RWPE1 (cell line): ENCODE measurements around the gene MTUS2.

Source experiments
- CTCF ChIA-PET: fragments of 350-600 bp; sonication (Branson Sonifier 250); formaldehyde crosslinking; extraction: SDS; loops from one replicate; lab custom pipeline; 2021; lab: Yijun Ruan, JAX
- POLR2A ChIA-PET: fragments of 400-600 bp; formaldehyde crosslinking; extraction: SDS; loops from one replicate; lab custom pipeline; 2020; ENCODE audit warnings: antibody characterized with exemption; ENCODE audit not compliant: low non-redundant PET; lab: Yijun Ruan, JAX
- DNase-seq: peaks from one replicate; pipeline ENCODE4 v3.0.0; 2012; ENCODE audit warnings: low spot score
- H3K27ac ChIP-seq: fragments of 450-650 bp; 2 replicates; pipeline ENCODE4 v1.5.1; 2017
- CTCF ChIP-seq: fragments of 450-650 bp; conservative IDR thresholded peaks from 2 replicates; pipeline ENCODE4 v1.5.1; 2017; ENCODE audit warnings: low read depth, mild to moderate bottlenecking

Gene MTUS2

DNA sequence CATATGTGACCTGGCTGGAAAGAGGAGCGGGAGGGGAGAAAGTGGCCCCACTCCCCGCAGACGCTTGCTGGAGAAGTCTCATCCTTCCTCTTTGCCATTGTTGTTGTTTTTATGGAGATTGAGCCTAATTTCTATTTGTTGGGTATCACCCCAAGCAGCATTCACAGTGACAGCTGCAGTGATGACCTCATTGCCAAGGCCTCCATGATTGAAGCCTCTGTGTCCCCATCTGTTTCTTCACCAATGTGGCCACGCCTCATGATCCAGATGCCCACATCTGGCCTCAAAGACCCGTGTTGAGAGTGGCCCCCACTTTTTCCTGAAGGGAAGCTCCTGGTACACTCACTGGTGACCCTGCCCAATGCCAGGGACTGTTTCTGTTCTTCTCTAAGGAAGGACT is 621.2 kb downstream of the MTUS2 start:
- no peak for DNase-seq
- no peak for TF ChIP-seq CTCF
- ChIA-PET POLR2A (no interaction called here), CTCF (no interaction called here)
- no peak overlapping the region for H3K27ac ChIP-seq

GRCh38 chr13:29446016-29446415 is 625.9 kb downstream of the MTUS2 start:
- no peak overlapping the region for H3K27ac ChIP-seq
- POLR2A ChIA-PET: no interaction called here
- CTCF ChIA-PET: no interaction called here
- DNase-seq: no peak
- TF ChIP-seq CTCF: no peak

DNA sequence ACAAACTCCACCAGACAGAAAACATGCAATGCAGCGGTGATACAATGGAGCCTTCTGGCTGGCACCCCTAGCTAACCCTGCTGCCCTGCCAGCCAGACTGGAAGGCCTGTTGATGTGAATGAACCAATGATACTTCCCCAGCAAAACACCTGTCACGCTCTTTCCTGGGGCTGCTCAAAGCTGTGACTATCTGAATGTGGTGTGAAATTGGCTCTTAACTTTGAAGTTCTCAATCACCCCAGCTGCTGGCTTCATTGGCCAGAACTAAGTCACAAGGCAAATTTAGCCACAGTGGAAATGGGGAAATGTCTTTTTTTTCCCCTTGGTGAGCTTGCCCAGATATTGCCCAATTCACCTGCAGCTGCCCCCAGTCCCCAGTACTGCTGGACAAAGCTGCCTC is 628.0 kb downstream of the MTUS2 start:
- POLR2A ChIA-PET: no interaction called here
- H3K27ac ChIP-seq: no peak overlapping the region
- CTCF ChIA-PET: interaction anchor here (0.6 kb wide), 1 partner anchor 55 kb away, joined by 7 read pairs; no protein-coding TSS in a partner anchor
- TF ChIP-seq CTCF: no peak
- DNase-seq: no peak

DNA sequence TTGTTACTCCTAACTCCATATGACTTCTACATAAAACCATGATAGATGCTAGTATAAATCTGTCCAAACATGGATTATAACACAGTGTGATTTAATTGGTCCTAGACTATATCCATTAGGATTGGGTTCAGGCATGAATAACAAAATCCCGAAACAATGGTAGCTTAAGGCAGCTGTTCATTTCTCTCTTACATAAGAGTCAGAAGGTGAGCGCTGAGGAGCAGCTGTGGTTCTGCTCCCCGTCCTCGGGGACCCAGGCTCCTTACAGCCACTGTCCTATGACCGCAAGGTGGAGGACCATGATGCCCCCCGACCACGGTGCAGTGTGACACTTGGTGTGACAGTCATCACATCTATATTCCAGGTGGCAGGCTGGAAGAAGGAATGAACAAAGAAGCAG is 629.6 kb downstream of the MTUS2 start:
- ChIA-PET POLR2A (no interaction called here), CTCF (no interaction called here)
- no peak for TF ChIP-seq CTCF
- no peak overlapping the region for H3K27ac ChIP-seq
- no peak for DNase-seq

DNA sequence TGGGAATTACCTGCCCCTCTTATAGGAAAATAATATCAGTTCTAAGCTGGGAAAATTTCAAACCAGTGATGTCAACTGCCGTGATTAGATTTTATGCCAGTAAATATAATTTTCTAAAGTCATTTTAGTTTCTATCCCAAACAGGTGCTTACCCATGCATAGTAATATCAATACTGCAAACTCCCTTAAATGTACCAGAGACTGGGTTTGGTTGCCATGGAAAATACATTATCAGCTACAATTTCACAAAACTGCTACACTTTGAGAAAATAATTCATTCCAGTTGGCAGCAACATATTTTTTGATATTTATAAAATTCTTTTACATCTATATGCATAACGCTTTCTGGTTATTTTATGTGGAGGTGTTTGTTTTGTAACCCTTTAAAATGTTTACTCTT is 631.8 kb downstream of the MTUS2 start:
- no peak for TF ChIP-seq CTCF
- POLR2A ChIA-PET: no interaction called here
- CTCF ChIA-PET: no interaction called here

DNA sequence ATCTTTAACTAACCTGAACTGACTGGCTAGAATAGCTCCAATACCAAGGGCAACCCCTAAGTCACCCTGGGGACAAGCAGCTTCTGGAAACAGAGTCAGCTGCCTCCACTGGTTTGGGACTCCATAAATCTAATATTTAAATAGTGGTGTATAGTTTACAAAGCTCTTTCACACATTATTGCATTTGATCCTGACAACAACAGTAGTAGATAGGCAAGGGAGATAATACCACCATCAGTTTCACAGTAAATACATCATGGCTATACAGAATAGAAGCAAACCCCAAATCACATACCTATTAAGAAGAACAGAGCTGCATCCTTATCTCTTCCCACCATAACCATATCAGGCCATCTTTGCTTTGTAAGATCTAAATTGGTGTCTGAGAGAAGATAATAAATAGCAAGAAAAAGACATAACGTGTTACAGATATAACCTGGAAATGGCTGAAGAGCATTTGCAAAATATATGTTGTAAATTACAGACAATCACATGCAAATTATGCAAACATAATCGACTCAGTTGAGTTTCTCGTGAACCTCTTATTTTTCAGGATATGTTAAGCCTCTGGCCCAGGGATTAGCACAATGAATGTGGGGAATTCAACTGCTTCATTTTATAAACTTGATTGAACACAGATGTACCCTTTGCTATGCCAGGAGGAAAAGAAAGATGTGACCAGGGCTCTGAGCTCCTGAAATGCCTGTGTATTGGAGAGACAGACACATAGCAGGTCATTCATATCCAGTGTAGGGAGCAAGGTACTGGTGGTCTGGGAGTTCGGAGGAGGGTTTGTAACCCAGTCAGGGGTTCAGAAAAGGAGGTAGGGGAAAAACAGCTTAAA is 632.9 kb downstream of the MTUS2 start:
- no peak overlapping the region for H3K27ac ChIP-seq
- no peak for DNase-seq
- ChIA-PET POLR2A (no interaction called here), CTCF (no interaction called here)
- TF ChIP-seq CTCF: no peak

More for the DNA sequence above, 631.8 kb downstream of the MTUS2 start:
- no peak overlapping the region for H3K27ac ChIP-seq
- no peak for DNase-seq
